Trophoblast cell (in vitro differentiated cells and primary cell): ENCODE measurements around the gene GALNTL6.
A peak's percentile ranks its signal among the peaks of the same experiment; 100 is the strongest.

Experiments used
- DNase-seq, 2 donors: peaks; one replicate each; pipeline ENCODE4 v3.0.0-alpha.2; 2016
- H2AFZ ChIP-seq: 2 replicates; pipeline ENCODE4 v1.6.1; 2013; ENCODE audit warnings: low read length, moderate library complexity, mild to moderate bottlenecking; ENCODE audit not compliant: insufficient read depth, poor library complexity
- H2AK5ac ChIP-seq: 2 replicates; pipeline ENCODE4 v1.6.1; 2013; ENCODE audit warnings: mild to moderate bottlenecking, low read length
- H2BK120ac ChIP-seq: 2 replicates; pipeline ENCODE4 v1.6.1; 2013; ENCODE audit warnings: low read length, mild to moderate bottlenecking, moderate library complexity; ENCODE audit not compliant: insufficient read depth, poor library complexity
- H2BK12ac ChIP-seq: 2 replicates; pipeline ENCODE4 v1.6.1; 2013; ENCODE audit warnings: mild to moderate bottlenecking, low read length, moderate library complexity
- H2BK5ac ChIP-seq: 2 replicates; pipeline ENCODE4 v1.6.1; 2013; ENCODE audit warnings: low read length, low read depth, moderate library complexity, mild to moderate bottlenecking; ENCODE audit not compliant: poor library complexity
- H3K14ac ChIP-seq: 2 replicates; pipeline ENCODE4 v1.6.1; 2013; ENCODE audit warnings: mild to moderate bottlenecking, low read length
- H3K18ac ChIP-seq: 2 replicates; pipeline ENCODE4 v1.6.1; 2013; ENCODE audit warnings: mild to moderate bottlenecking, low read length
- H3K23ac ChIP-seq: 2 replicates; pipeline ENCODE4 v1.6.1; 2013; ENCODE audit warnings: low read length
- H3K27ac ChIP-seq: 2 replicates; pipeline ENCODE4 v1.5.1; 2013; ENCODE audit warnings: low read depth, mild to moderate bottlenecking, inconsistent platforms, low read length, moderate library complexity
- H3K27me3 ChIP-seq: 2 replicates; pipeline ENCODE4 v1.6.1; 2013; ENCODE audit warnings: inconsistent platforms, mild to moderate bottlenecking, low read length, moderate library complexity; ENCODE audit not compliant: insufficient read depth
- H3K36me3 ChIP-seq, 2 experiments: 1 replicate in 1 of 2; 2 replicates in 1 of 2; pipeline ENCODE4 v1.6.1; 2013; ENCODE audit warnings: low read length in 2 of 2, mild to moderate bottlenecking in 2 of 2, moderate library complexity in 1 of 2; ENCODE audit not compliant: insufficient read depth in 2 of 2, control insufficient read depth in 1 of 2
- H3K4ac ChIP-seq: 2 replicates; pipeline ENCODE4 v1.6.1; 2013; ENCODE audit warnings: low read depth, mild to moderate bottlenecking, low read length, moderate library complexity
- H3K4me1 ChIP-seq, 2 experiments: 1 replicate in 1 of 2; 2 replicates in 1 of 2; pipeline ENCODE4 v1.6.1; 2013; ENCODE audit warnings: low read length in 2 of 2, mild to moderate bottlenecking in 2 of 2, moderate library complexity in 1 of 2; ENCODE audit not compliant: insufficient read depth in 2 of 2, control insufficient read depth in 1 of 2
- H3K4me2 ChIP-seq: 2 replicates; pipeline ENCODE4 v1.6.1; 2013; ENCODE audit warnings: inconsistent platforms, mild to moderate bottlenecking, low read length, moderate library complexity
- H3K4me3 ChIP-seq: 2 replicates; pipeline ENCODE4 v1.5.1; 2013; ENCODE audit warnings: mild to moderate bottlenecking, low read depth, low read length, inconsistent platforms
- H3K79me1 ChIP-seq: one replicate; pipeline ENCODE4 v1.6.1; 2013; ENCODE audit warnings: low read length
- H3K79me2 ChIP-seq: 2 replicates; pipeline ENCODE4 v1.6.1; 2013; ENCODE audit warnings: low read length, mild to moderate bottlenecking; ENCODE audit not compliant: control insufficient read depth, insufficient read depth, poor library complexity
- H3K9ac ChIP-seq: 2 replicates; pipeline ENCODE4 v1.6.1; 2013; ENCODE audit warnings: mild to moderate bottlenecking, low read length
- H3K9me3 ChIP-seq: 2 replicates; pipeline ENCODE4 v1.6.1; 2013; ENCODE audit warnings: low read depth, mild to moderate bottlenecking, control low read depth, inconsistent platforms, low read length; ENCODE audit not compliant: insufficient read depth
- H4K12ac ChIP-seq: 2 replicates; pipeline ENCODE4 v1.6.1; 2013; ENCODE audit warnings: low read depth, mild to moderate bottlenecking, low read length, moderate library complexity
- H4K8ac ChIP-seq: 2 replicates; pipeline ENCODE4 v1.6.1; 2013; ENCODE audit warnings: low read depth, mild to moderate bottlenecking, low read length, moderate library complexity
- H4K91ac ChIP-seq: one replicate; pipeline ENCODE4 v1.6.1; 2013; ENCODE audit warnings: low read depth, mild to moderate bottlenecking, low read length, moderate library complexity
- WGBS: extraction: QIAGEN DNeasy Blood & Tissue Kit; methylation state at CpG from one replicate; pipeline ENCODE4 v1.1.7; 2013; ENCODE audit warnings: missing lambda C conversion rate; ENCODE audit not compliant: insufficient read length, insufficient coverage; ENCODE audit errors: extremely low coverage; 5-methylcytosine and 5-hydroxymethylcytosine counted together

Gene GALNTL6

DNA sequence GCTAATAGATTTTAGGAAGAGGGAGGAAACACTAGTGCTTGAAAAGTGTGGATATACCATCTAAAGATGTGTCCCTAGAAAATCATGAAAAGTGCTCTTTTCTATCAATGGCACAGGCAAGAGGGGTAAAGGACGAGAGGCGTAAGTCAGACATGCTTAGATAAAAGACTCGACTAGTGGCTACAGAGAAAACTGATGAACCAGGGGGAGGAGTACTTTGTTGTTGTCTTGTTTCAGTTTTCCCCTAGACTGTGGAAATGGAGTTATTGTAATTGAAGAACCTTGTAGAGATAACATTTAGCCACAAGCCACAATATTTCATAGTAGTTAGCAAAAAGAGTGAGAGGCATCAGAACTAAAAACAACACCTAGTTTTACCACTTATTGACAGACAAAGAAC is 21.4 kb downstream of the GALNTL6 start:
- H3K4me3 ChIP-seq, result no peak overlapping the region
- H3K9me3 ChIP-seq, result no peaks in the 10 kb centered on the region
- no peak overlapping the region for H4K12ac ChIP-seq
- H3K36me3 ChIP-seq, result no peaks in the 10 kb centered on the region
- no peak overlapping the region for H2BK5ac ChIP-seq
- H3K14ac ChIP-seq, result no peak overlapping the region
- H2AK5ac ChIP-seq, result no peak overlapping the region
- no peaks in the 10 kb centered on the region for H3K79me1 ChIP-seq
- no peak for DNase-seq
- no peaks in the 10 kb centered on the region for H3K27me3 ChIP-seq
- H3K23ac ChIP-seq, result no peak overlapping the region
- no peak overlapping the region for H3K9ac ChIP-seq
- no peaks in the 10 kb centered on the region for H3K4me1 ChIP-seq
- no peak overlapping the region for H3K4ac ChIP-seq
- no peak overlapping the region for H2BK120ac ChIP-seq
- H2BK12ac ChIP-seq, result no peak overlapping the region
- no peak overlapping the region for H3K27ac ChIP-seq
- WGBS, result no CpG with 5 or more reads among the region's 3 CpGs
- H3K4me2 ChIP-seq, result no peak overlapping the region
- H4K91ac ChIP-seq, result no peak overlapping the region
- H3K79me2 ChIP-seq, result no peaks in the 10 kb centered on the region
- no peak overlapping the region for H2AFZ ChIP-seq
- H4K8ac ChIP-seq, result no peak overlapping the region
- no peak overlapping the region for H3K18ac ChIP-seq

DNA sequence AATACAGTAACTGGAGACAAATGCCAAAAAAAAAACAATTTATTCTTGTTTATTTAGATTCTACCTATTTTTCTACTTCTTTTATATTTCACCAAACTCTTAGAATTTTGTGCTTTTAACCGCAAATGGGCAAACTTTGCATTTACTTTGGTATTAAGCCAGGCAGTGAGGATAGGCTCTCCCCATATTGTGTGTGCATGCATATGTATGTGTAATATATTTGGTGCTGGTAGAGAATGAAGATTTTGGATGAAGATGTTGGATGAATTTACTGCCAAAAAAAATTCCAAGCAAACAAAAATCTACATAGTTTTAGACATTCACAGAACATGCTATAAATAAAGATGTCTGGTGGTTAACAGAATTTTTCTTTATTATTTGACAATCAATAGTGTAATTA is 30.3 kb downstream of the GALNTL6 start:
- WGBS, result no CpG with 5 or more reads among the region's 1 CpG
- Histone ChIP-seq H2BK120ac (no peak overlapping the region), H4K8ac (no peak overlapping the region)

GRCh38 chr4:171846232-171846631 is 33.0 kb downstream of the GALNTL6 start:
- no peak overlapping the region for H3K4me3 ChIP-seq

More for the DNA sequence above, 30.3 kb downstream of the GALNTL6 start:
- H3K79me2 ChIP-seq, result no peaks in the 10 kb centered on the region
- no peak for DNase-seq
- no peak overlapping the region for H2AK5ac ChIP-seq
- H3K36me3 ChIP-seq, result no peaks in the 10 kb centered on the region
- no peak overlapping the region for H3K27ac ChIP-seq
- H3K23ac ChIP-seq, result no peak overlapping the region
- H2BK5ac ChIP-seq, result no peak overlapping the region
- no peak overlapping the region for H4K12ac ChIP-seq
- no peak overlapping the region for H3K4ac ChIP-seq
- no peak overlapping the region for H2BK12ac ChIP-seq
- H3K4me2 ChIP-seq, result no peak overlapping the region
- H3K4me3 ChIP-seq, result no peak overlapping the region
- H2AFZ ChIP-seq, result no peak overlapping the region
- H3K18ac ChIP-seq, result no peak overlapping the region
- no peaks in the 10 kb centered on the region for H3K79me1 ChIP-seq
- H3K9me3 ChIP-seq, result no peaks in the 10 kb centered on the region
- no peak overlapping the region for H3K14ac ChIP-seq
- no peak overlapping the region for H3K9ac ChIP-seq
- H4K91ac ChIP-seq, result no peak overlapping the region
- H3K27me3 ChIP-seq, result no peaks in the 10 kb centered on the region
- no peaks in the 10 kb centered on the region for H3K4me1 ChIP-seq

GRCh38 chr4:171846893-171847292 is 33.7 kb downstream of the GALNTL6 start:
- DNase-seq, result no peak
- Histone ChIP-seq H2BK5ac (no peak overlapping the region), H3K79me1 (no peaks in the 10 kb centered on the region), H2BK12ac (no peak overlapping the region), H3K23ac (no peak overlapping the region), H3K4me2 (no peak overlapping the region), H3K4me3 (no peak overlapping the region), H4K12ac (no peak overlapping the region), H3K14ac (no peak overlapping the region), H2BK120ac (no peak overlapping the region), H3K4me1 (no peaks in the 10 kb centered on the region), H3K9me3 (no peaks in the 10 kb centered on the region), H3K36me3 (no peaks in the 10 kb centered on the region), H3K18ac (no peak overlapping the region), H3K9ac (no peak overlapping the region), H3K4ac (no peak overlapping the region), H4K8ac (no peak overlapping the region), H3K27ac (no peak overlapping the region), H2AK5ac (no peak overlapping the region), H2AFZ (no peak overlapping the region), H4K91ac (no peak overlapping the region), H3K79me2 (no peaks in the 10 kb centered on the region), H3K27me3 (no peaks in the 10 kb centered on the region)
- WGBS, result no CpG with 5 or more reads among the region's 2 CpGs

More at GRCh38 chr4:171846232-171846631, 33.0 kb downstream of the GALNTL6 start:
- no peak overlapping the region for H3K9ac ChIP-seq
- H3K18ac ChIP-seq, result no peak overlapping the region
- no peak overlapping the region for H3K27ac ChIP-seq
- no peak overlapping the region for H2BK12ac ChIP-seq
- no peak overlapping the region for H4K91ac ChIP-seq
- H4K12ac ChIP-seq, result no peak overlapping the region
- H3K4ac ChIP-seq, result no peak overlapping the region
- no peaks in the 10 kb centered on the region for H3K27me3 ChIP-seq
- no peaks in the 10 kb centered on the region for H3K79me1 ChIP-seq
- no peaks in the 10 kb centered on the region for H3K4me1 ChIP-seq
- DNase-seq, result peak; percentile 54 to 78
- H2BK120ac ChIP-seq, result no peak overlapping the region
- no peak overlapping the region for H3K14ac ChIP-seq
- no peak overlapping the region for H2AFZ ChIP-seq
- H4K8ac ChIP-seq, result no peak overlapping the region
- no peak overlapping the region for H3K4me2 ChIP-seq
- H2AK5ac ChIP-seq, result no peak overlapping the region
- WGBS, result no CpG with 5 or more reads among the region's 2 CpGs
- no peaks in the 10 kb centered on the region for H3K79me2 ChIP-seq
- H3K23ac ChIP-seq, result no peak overlapping the region
- H3K36me3 ChIP-seq, result no peaks in the 10 kb centered on the region
- H2BK5ac ChIP-seq, result no peak overlapping the region
- no peaks in the 10 kb centered on the region for H3K9me3 ChIP-seq
